ENCODE results near the gene ZNF335. TPM values are rescaled to one million over a fixed set of nuclear protein-coding genes. Genes with fewer than 3 reads are reported as not detected.

The ZNF335 gene
- total and polyA plus RNA-seq, 2 of the 13 experiments (the other 11 are each of a cell fraction or from before 2014, with no cell fraction given): 9.7 to 13.7 TPM

GRCh38 chr20:45965169-45966002 is 6.6 kb downstream of the ZNF335 start (continued):
- no peak for TF ChIP-seq LBX2 (CRISPR knock-in tag; IDR thresholded peaks at IDR 0.05; ENCODE audit: borderline replicate concordance)
- TF ChIP-seq ZNF644 (CRISPR knock-in tag; IDR thresholded peaks at IDR 0.05; ENCODE audit: low read depth): no peak
- TF ChIP-seq SP140L (CRISPR knock-in tag; IDR thresholded peaks at IDR 0.05; ENCODE audit: borderline replicate concordance): no peak
- no peak for TF ChIP-seq NPAS2 (CRISPR knock-in tag; IDR thresholded peaks at IDR 0.05; ENCODE audit: borderline replicate concordance)
- TF ChIP-seq NCOA2 (CRISPR knock-in tag; IDR thresholded peaks at IDR 0.05): no peak

DNA sequence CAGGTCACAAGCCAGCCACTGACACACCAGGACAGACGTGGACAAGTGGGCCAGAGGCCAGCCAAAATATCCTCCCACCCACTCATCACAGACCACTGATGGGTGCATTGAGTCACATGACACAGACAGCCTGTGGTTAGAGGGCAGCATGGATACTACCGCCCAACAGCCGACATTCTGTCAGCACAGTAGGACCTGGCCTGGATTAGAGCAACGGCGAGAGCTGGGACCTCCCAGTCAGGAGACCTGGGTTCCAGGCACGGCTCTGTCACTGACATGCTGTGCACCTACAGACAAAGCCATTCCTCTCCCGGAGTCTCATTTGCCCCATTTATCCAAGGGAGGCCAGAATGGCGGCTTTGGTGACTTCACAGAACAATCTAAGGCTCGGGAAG is 8.0 kb downstream of the ZNF335 start:
- H2AFZ ChIP-seq (ENCODE audit: low read length): no peak overlapping the region
- TF ChIP-seq MED1 (CRISPR knock-in tag; IDR thresholded peaks at IDR 0.05) (no peak), PLRG1 (conservative IDR thresholded peaks at IDR 0.05) (no peak), KMT2B (CRISPR knock-in tag; IDR thresholded peaks at IDR 0.05) (no peak), KDM5A (IDR thresholded peaks at IDR 0.05; ENCODE audit: borderline replicate concordance, low read length) (no peak), ZNF274 (CRISPR knock-in tag; IDR thresholded peaks at IDR 0.05) (no peak), TFAP4 (IDR thresholded peaks at IDR 0.05; ENCODE audit: borderline replicate concordance, low read depth) (no peak), ZNF326 (CRISPR knock-in tag; IDR thresholded peaks at IDR 0.05; ENCODE audit: borderline replicate concordance) (no peak), ZNF768 (CRISPR knock-in tag; IDR thresholded peaks at IDR 0.05) (no peak), PCBP1 (IDR thresholded peaks at IDR 0.05; ENCODE audit: borderline replicate concordance, low read depth, low read length) (no peak), ZNF75D (CRISPR knock-in tag; IDR thresholded peaks at IDR 0.05; ENCODE audit: borderline replicate concordance) (no peak), ZNF12 (CRISPR knock-in tag; IDR thresholded peaks at IDR 0.05) (no peak), ZNF614 (CRISPR knock-in tag; IDR thresholded peaks at IDR 0.05; ENCODE audit: borderline replicate concordance) (no peak), NRL (CRISPR knock-in tag; IDR thresholded peaks at IDR 0.05; ENCODE audit: borderline replicate concordance) (no peak)
- no peaks in the 10 kb centered on the region for H3K27me3 ChIP-seq (ENCODE audit: control insufficient read depth in 1 of 2, insufficient read depth in 2 of 2, low read length in 2 of 2)
- FAIRE-seq (no peak), ATAC-seq (no peak), DNase-seq (ENCODE audit: low spot score) (no peak)
- POLR2A ChIA-PET: interaction anchor here (2.4 kb wide), 1 partner anchor 30 kb away, joined by 6 read pairs; no protein-coding TSS in a partner anchor
- no peaks in the 10 kb centered on the region for H3K4me1 ChIP-seq (ENCODE audit: insufficient read depth, low read length)
- no TSS peak for BruUV-seq (replicated peaks)
- H3K36me3 ChIP-seq (replicated peaks in 1 of 2; ENCODE audit: control insufficient read depth in 1 of 2, insufficient read depth in 2 of 2, low read length in 2 of 2): peaks cover 52 to 80% of the 10 kb centered on the region in 2 experiments
- in situ Hi-C loops (cut with HindIII; ENCODE audit: extremely low pct_ligation_motif_present, low pct_unique_long_range_greater_than_20kb) (loop anchor here (5.0 kb wide), 1 partner anchor 72 kb away; the partner anchor contains the start of genes CTSA and NEURL2), intact Hi-C loops (cut with micrococcal nuclease; ENCODE audit: unreplicated experiment) (no loop called here)
- no peaks in the 10 kb centered on the region for H4K20me1 ChIP-seq (ENCODE audit: insufficient read depth, low read length)
- 95% methylated on average over 9 of the region's 9 CpGs for WGBS (ENCODE audit: low lambda C conversion rate)
- no peaks in the 10 kb centered on the region for H3K79me2 ChIP-seq (ENCODE audit: insufficient read depth, low read length)
- no peaks in the 10 kb centered on the region for H3K9me3 ChIP-seq (ENCODE audit: low read length)
- CTCF ChIA-PET (ENCODE audit: low intra/inter-chr PET ratio, low total read pairs): interaction anchor here (1.2 to 2.8 kb wide), 4 partner anchors 31 to 140 kb away, joined by 3 to 19 read pairs (median 10); no protein-coding TSS in a partner anchor
- no peak overlapping the region for H3K4me2 ChIP-seq (ENCODE audit: low read depth, low read length)
- no peak overlapping the region for H3K9ac ChIP-seq (ENCODE audit: insufficient read depth, low read depth, low read length)
- no peak overlapping the region for H3K4me3 ChIP-seq (replicated peaks in 1 of 3; ENCODE audit: insufficient read depth in 1 of 3, low read depth in 2 of 3, low read length in 3 of 3)
- no peak overlapping the region for H3K27ac ChIP-seq (ENCODE audit: extremely low read length, insufficient read depth, low read length)

Data from HepG2 (cell line).